Measurements from ENCODE around the gene VKORC1L1. TPM values are rescaled to one million over a fixed set of nuclear protein-coding genes. Genes with fewer than 3 reads are reported as not detected.
"Not testable (repeated sequence)": the region's sequence is repeated elsewhere in the genome, so short reads cannot be mapped to it uniquely, and the experiment has no call there.

The VKORC1L1 gene
- polyA plus RNA-seq, 1 experiment: 11.7 TPM

DNA sequence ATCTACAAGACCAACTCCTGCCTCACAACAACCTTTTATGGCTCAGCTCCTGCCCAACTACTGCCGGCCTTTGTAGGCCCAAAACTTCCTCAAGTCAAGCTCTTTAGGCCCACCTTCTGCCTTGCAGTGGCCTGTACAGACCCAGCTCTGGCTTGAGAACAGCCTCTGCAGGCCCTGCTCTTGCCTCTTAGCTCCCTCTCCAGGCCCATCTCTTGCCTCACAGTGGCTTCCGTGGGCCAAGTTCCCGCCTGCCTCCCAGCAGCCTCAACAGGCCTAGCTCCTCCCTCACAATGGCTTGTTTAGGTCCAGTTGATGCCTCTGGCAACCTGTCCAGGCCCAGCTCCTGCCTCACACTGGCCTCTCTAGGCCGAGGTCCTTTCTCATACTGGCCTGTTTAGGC is 32.4 kb upstream of the VKORC1L1 start:
- Histone ChIP-seq H3K36me3 (ENCODE audit: control insufficient read depth, insufficient read depth, low read length) (no peaks in the 10 kb centered on the region), H3K4me3 (ENCODE audit: low read depth, low read length) (no peak overlapping the region), H3K27me3 (ENCODE audit: control insufficient read depth, insufficient read depth, low read length) (no peaks in the 10 kb centered on the region)
- DNase-seq (ENCODE audit: low read depth): no peak
- POLR2A ChIA-PET: no interaction called here
- TF ChIP-seq CTCF (IDR thresholded peaks at IDR 0.05; ENCODE audit: insufficient read depth, low read depth, low read length): no peak
- CTCF ChIA-PET: interaction anchor here (1.6 kb wide), 1 partner anchor 13 kb away, joined by 4 read pairs; no protein-coding TSS in a partner anchor

GRCh38 chr7:65843616-65844015 is 29.3 kb upstream of the VKORC1L1 start:
- CTCF ChIA-PET; DNase-seq (ENCODE audit: low read depth); H3K27me3 ChIP-seq (ENCODE audit: control insufficient read depth, insufficient read depth, low read length); H3K36me3 ChIP-seq (ENCODE audit: control insufficient read depth, insufficient read depth, low read length); POLR2A ChIA-PET; H3K4me3 ChIP-seq (ENCODE audit: low read depth, low read length): not testable (repeated sequence)

DNA sequence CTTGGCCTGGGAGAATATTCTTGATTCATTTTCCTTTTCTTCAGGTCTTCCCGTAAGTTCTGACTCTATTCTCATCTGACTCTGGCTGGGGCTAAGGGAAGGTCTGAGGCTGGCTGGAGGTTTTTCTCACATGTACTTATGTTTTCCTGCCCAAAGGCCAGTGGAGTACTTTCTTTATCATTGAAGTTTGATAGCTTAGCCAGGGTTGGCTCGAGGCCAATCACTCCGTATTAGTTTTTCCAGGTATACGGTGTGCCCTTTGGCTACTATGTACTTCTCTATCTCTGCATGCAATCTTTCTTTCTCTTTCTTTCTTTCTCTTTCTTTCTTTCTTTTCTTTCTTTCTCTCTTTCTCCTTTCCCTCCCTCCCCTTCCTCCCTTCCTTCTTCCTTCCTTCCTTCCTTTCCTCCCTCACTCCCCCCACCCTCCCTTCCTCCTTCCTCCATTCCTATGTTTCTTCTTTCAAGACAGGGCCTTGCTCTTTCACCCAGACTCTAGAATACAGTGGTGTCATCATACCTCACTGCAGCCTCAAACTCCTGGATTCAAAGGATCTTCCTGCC is 26.8 kb upstream of the VKORC1L1 start:
- ChIA-PET CTCF (no interaction called here), POLR2A (no interaction called here)
- TF ChIP-seq CTCF (IDR thresholded peaks at IDR 0.05; ENCODE audit: insufficient read depth, low read depth, low read length): no peak
- Histone ChIP-seq H3K36me3 (ENCODE audit: control insufficient read depth, insufficient read depth, low read length) (no peaks in the 10 kb centered on the region), H3K4me3 (ENCODE audit: low read depth, low read length) (no peak overlapping the region), H3K27me3 (ENCODE audit: control insufficient read depth, insufficient read depth, low read length) (no peaks in the 10 kb centered on the region)
- DNase-seq (ENCODE audit: low read depth): no peak

- POLR2A ChIA-PET; H3K36me3 ChIP-seq (ENCODE audit: control insufficient read depth, insufficient read depth, low read length); H3K27me3 ChIP-seq (ENCODE audit: control insufficient read depth, insufficient read depth, low read length); DNase-seq (ENCODE audit: low read depth); H3K4me3 ChIP-seq (ENCODE audit: low read depth, low read length); CTCF ChIA-PET: not testable (repeated sequence)
Observed at GRCh38 chr7:65853426-65853825, 19.4 kb upstream of the VKORC1L1 start.

DNA sequence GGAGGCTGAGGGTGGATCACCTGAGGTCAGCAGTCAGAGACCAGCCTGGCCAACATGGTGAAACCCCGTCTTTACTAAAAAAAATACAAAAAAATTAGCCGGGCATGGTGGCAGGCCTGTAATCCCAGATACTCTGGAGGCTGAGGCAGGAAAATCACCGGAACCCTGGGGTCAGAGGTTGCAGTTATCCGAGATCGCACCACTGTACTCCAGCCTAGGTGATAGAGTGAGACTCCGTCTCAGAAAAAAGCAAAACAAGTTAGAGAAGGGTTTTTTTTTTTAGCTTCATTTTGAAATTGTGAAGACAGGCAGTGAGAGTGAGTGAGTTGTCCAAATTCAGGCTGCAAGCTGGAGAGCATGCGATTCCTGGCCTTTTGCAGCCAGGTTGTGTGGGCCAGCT is 19.0 kb upstream of the VKORC1L1 start:
- CTCF ChIA-PET; H3K4me3 ChIP-seq (ENCODE audit: low read depth, low read length); H3K27me3 ChIP-seq (ENCODE audit: control insufficient read depth, insufficient read depth, low read length); POLR2A ChIA-PET; H3K36me3 ChIP-seq (ENCODE audit: control insufficient read depth, insufficient read depth, low read length); DNase-seq (ENCODE audit: low read depth): not testable (repeated sequence)

GRCh38 chr7:65857321-65857894 is 15.5 kb upstream of the VKORC1L1 start:
- CTCF ChIA-PET; H3K4me3 ChIP-seq (ENCODE audit: low read depth, low read length); H3K27me3 ChIP-seq (ENCODE audit: control insufficient read depth, insufficient read depth, low read length); DNase-seq (ENCODE audit: low read depth); POLR2A ChIA-PET; H3K36me3 ChIP-seq (ENCODE audit: control insufficient read depth, insufficient read depth, low read length): not testable (repeated sequence)

- H3K27me3 ChIP-seq (ENCODE audit: control insufficient read depth, insufficient read depth, low read length); H3K36me3 ChIP-seq (ENCODE audit: control insufficient read depth, insufficient read depth, low read length); DNase-seq (ENCODE audit: low read depth); H3K4me3 ChIP-seq (ENCODE audit: low read depth, low read length); CTCF ChIA-PET: not testable (repeated sequence)
- POLR2A ChIA-PET: interaction anchor here (0.6 kb wide), 1 partner anchor 95 kb away, joined by 10 read pairs; no protein-coding TSS in a partner anchor
Observed at GRCh38 chr7:65858660-65859059, 14.2 kb upstream of the VKORC1L1 start.

DNA sequence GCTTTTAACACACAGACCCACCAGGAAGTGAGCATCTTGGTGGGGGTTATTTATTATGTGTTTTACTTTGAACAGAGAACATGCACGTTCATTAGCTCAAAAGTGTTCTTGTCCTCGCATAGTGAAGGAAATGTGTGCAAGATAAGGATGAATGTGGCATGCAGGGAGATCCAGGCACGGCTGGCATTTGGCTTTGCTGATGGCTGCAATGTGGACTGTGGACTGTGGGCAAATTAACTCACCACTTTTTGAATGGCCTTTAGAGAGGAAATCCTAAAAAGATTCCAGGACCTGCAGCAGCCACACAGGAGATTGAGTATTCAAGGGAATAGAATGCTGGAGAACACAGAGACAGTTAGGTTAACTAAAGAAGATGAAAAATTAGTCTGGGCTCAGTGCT is 6.6 kb upstream of the VKORC1L1 start:
- POLR2A ChIA-PET; H3K36me3 ChIP-seq (ENCODE audit: control insufficient read depth, insufficient read depth, low read length); DNase-seq (ENCODE audit: low read depth); CTCF ChIA-PET; H3K27me3 ChIP-seq (ENCODE audit: control insufficient read depth, insufficient read depth, low read length); H3K4me3 ChIP-seq (ENCODE audit: low read depth, low read length): not testable (repeated sequence)

DNA sequence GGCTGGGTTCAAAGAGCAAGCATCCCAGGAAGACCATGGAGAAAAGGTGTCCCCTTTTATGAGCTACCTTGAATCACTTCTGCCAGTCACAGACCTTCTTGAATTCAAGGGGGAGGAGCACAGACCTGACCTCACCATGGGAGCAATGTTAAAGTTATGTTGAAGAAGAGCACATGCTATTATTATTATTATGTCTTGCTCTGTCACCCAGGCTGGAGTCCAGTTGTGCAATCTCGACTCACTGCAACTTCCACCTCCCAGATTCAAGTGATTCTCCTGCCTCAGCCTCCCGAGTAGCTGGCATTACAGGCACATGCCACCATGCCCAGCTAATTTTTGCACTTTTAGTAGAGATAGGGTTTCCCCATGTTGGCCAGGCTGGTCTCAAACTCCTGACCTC is 5.2 kb upstream of the VKORC1L1 start:
- DNase-seq (ENCODE audit: low read depth); H3K27me3 ChIP-seq (ENCODE audit: control insufficient read depth, insufficient read depth, low read length); POLR2A ChIA-PET; H3K36me3 ChIP-seq (ENCODE audit: control insufficient read depth, insufficient read depth, low read length); CTCF ChIA-PET; H3K4me3 ChIP-seq (ENCODE audit: low read depth, low read length): not testable (repeated sequence)

DNA sequence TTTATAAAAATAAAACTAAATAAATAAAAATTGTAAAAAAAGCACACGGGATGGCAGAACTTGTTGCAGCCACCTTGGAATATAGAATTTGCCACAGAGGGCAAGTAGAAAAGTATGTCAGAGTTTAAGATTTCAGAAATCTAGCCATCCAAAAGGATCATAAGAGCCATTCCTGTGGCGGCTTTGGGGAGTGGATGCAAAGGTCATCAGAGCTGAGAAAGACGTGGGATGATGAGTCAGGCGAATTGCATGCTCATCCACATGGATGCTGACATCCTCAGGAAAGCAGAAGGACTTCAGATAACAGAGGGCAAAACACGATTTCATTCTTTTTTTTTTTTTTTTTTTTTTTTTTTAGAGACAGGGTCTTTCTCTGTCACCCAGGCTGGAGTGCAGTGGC is 3.6 kb upstream of the VKORC1L1 start:
- H3K27me3 ChIP-seq (ENCODE audit: control insufficient read depth, insufficient read depth, low read length); CTCF ChIA-PET; POLR2A ChIA-PET; H3K36me3 ChIP-seq (ENCODE audit: control insufficient read depth, insufficient read depth, low read length); H3K4me3 ChIP-seq (ENCODE audit: low read depth, low read length): not testable (repeated sequence)
- peak; percentile 12 for DNase-seq (ENCODE audit: low read depth)

DNA sequence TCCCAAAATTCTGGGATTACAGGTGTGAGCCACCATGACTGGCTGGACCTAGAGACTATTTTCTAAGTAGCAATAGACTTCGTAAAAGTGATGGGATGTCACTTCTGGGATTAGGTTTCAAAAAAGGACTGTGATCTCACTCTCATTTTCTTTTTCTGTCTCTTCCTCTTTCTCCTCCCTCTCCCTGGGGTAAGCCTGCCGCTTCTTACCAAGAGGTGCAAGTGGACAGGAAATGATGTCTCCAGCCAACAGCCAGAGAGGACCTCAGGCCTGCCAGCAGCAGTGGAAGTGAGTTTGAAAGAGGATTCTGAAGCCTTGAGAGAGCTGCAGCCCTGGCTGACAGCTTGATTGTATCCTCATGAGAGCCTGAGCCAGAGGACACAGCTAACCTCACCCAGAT is 1.4 kb upstream of the VKORC1L1 start:
- DNase-seq (ENCODE audit: low read depth); POLR2A ChIA-PET; H3K36me3 ChIP-seq (ENCODE audit: control insufficient read depth, insufficient read depth, low read length); CTCF ChIA-PET; H3K4me3 ChIP-seq (ENCODE audit: low read depth, low read length); H3K27me3 ChIP-seq (ENCODE audit: control insufficient read depth, insufficient read depth, low read length): not testable (repeated sequence)

Data from BJ (cell line).